HAP-1 (cell line): ENCODE data around the gene WSB2.
"Not testable (repeated sequence)": the region's sequence is repeated elsewhere in the genome, so short reads cannot be mapped to it uniquely, and the experiment has no call there.

Experiments used
- DNase-seq, 2 experiments: peaks; one replicate each; pipeline ENCODE4 v3.0.0-alpha.2; 2016 to 2020; ENCODE audit warnings: low spot score in 2 of 2
- H3K27me3 ChIP-seq: fragments of 250-450 bp; sonication (Bioruptor Pico); 2 replicates; pipeline ENCODE4 v1.5.1; 2020; ENCODE audit warnings: low read depth, mild to moderate bottlenecking, moderate library complexity
- H3K36me3 ChIP-seq: fragments of 250-450 bp; sonication (Bioruptor Pico); replicated peaks from 2 replicates; pipeline ENCODE4 v1.5.1; 2020; ENCODE audit warnings: mild to moderate bottlenecking
- H3K4me1 ChIP-seq: fragments of 250-450 bp; sonication (Bioruptor Pico); 2 replicates; pipeline ENCODE4 v1.5.1; 2020; ENCODE audit warnings: mild to moderate bottlenecking
- H3K4me3 ChIP-seq: fragments of 250-450 bp; sonication (Bioruptor Pico); 2 replicates; pipeline ENCODE4 v1.5.1; 2020; ENCODE audit warnings: mild to moderate bottlenecking, moderate library complexity
- H3K9me3 ChIP-seq: fragments of 250-450 bp; sonication (Bioruptor Pico); 2 replicates; pipeline ENCODE4 v1.5.1; 2020; ENCODE audit warnings: mild to moderate bottlenecking, moderate library complexity
- in situ Hi-C: fragments of 300-500 bp; cut with MboI; formaldehyde crosslinking; loops from 3 replicates; pipeline ENCODE4 v1.14.3; 2020; ENCODE audit warnings: low sequenced_read_pairs, inconsistent platforms, mixed read lengths

Gene WSB2

GRCh38 chr12:118035190-118036041, 25.6 kb downstream of the WSB2 start:
- Histone ChIP-seq H3K4me1 (no peaks in the 10 kb centered on the region), H3K9me3 (no peaks in the 10 kb centered on the region), H3K36me3 (peaks cover 86% of the 10 kb centered on the region), H3K27me3 (no peaks in the 10 kb centered on the region), H3K4me3 (no peak overlapping the region)
- in situ Hi-C loops: no loop called here
- DNase-seq: peak in 1 of 2 experiments; percentile 29

GRCh38 chr12:118034429-118035189, 26.4 kb downstream of the WSB2 start:
- DNase-seq: peak in 1 of 2 experiments; percentile 30
- H3K27me3 ChIP-seq: no peaks in the 10 kb centered on the region

GRCh38 chr12:118033902-118034301, 27.1 kb downstream of the WSB2 start:
- no peak overlapping the region for H3K4me3 ChIP-seq
- in situ Hi-C loops: no loop called here
- no peaks in the 10 kb centered on the region for H3K9me3 ChIP-seq
- H3K4me1 ChIP-seq: no peaks in the 10 kb centered on the region
- DNase-seq: no peak
- peaks cover 95% of the 10 kb centered on the region for H3K36me3 ChIP-seq
- no peaks in the 10 kb centered on the region for H3K27me3 ChIP-seq

More at GRCh38 chr12:118034429-118035189, 26.4 kb downstream of the WSB2 start:
- Histone ChIP-seq H3K4me1 (no peaks in the 10 kb centered on the region), H3K9me3 (no peaks in the 10 kb centered on the region), H3K4me3 (no peak overlapping the region), H3K36me3 (peaks cover 88% of the 10 kb centered on the region)
- in situ Hi-C loops: no loop called here

GRCh38 chr12:118033323-118033722, 27.7 kb downstream of the WSB2 start:
- in situ Hi-C loops: no loop called here
- Histone ChIP-seq H3K27me3 (no peaks in the 10 kb centered on the region), H3K9me3 (no peaks in the 10 kb centered on the region), H3K36me3 (peaks cover 95% of the 10 kb centered on the region), H3K4me1 (no peaks in the 10 kb centered on the region), H3K4me3 (no peak overlapping the region)
- no peak for DNase-seq

GRCh38 chr12:118032188-118032587, 28.8 kb downstream of the WSB2 start:
- no peaks in the 10 kb centered on the region for H3K27me3 ChIP-seq
- peaks cover 95% of the 10 kb centered on the region for H3K36me3 ChIP-seq
- no peaks in the 10 kb centered on the region for H3K4me1 ChIP-seq
- in situ Hi-C loops: no loop called here
- no peak overlapping the region for H3K4me3 ChIP-seq
- no peak for DNase-seq
- no peaks in the 10 kb centered on the region for H3K9me3 ChIP-seq

GRCh38 chr12:118029166-118029565, 31.8 kb downstream of the WSB2 start:
- H3K27me3 ChIP-seq: no peaks in the 10 kb centered on the region
- DNase-seq: no peak
- no peaks in the 10 kb centered on the region for H3K9me3 ChIP-seq
- no peaks in the 10 kb centered on the region for H3K4me1 ChIP-seq
- in situ Hi-C loops: no loop called here
- no peak overlapping the region for H3K4me3 ChIP-seq
- peaks cover 94% of the 10 kb centered on the region for H3K36me3 ChIP-seq

GRCh38 chr12:118025168-118025567, 35.8 kb downstream of the WSB2 start:
- no peaks in the 10 kb centered on the region for H3K27me3 ChIP-seq
- H3K9me3 ChIP-seq: no peaks in the 10 kb centered on the region
- in situ Hi-C loops: no loop called here
- no peak for DNase-seq
- H3K4me1 ChIP-seq: no peaks in the 10 kb centered on the region
- no peak overlapping the region for H3K4me3 ChIP-seq
- peaks cover 88% of the 10 kb centered on the region for H3K36me3 ChIP-seq

- in situ Hi-C loops: no loop called here
- no peak for DNase-seq
Measured at GRCh38 chr12:118023301-118023860, 37.6 kb downstream of the WSB2 start.

GRCh38 chr12:118022728-118023109, 38.3 kb downstream of the WSB2 start:
- no peak for DNase-seq
- Histone ChIP-seq H3K4me3 (no peak overlapping the region), H3K9me3 (no peaks in the 10 kb centered on the region), H3K27me3 (no peaks in the 10 kb centered on the region), H3K4me1 (peaks cover 6% of the 10 kb centered on the region), H3K36me3 (peaks cover 81% of the 10 kb centered on the region)
- in situ Hi-C loops: no loop called here

More at GRCh38 chr12:118023301-118023860, 37.6 kb downstream of the WSB2 start:
- H3K9me3 ChIP-seq: no peaks in the 10 kb centered on the region
- H3K36me3 ChIP-seq: peaks cover 86% of the 10 kb centered on the region
- H3K4me3 ChIP-seq: no peak overlapping the region
- no peaks in the 10 kb centered on the region for H3K4me1 ChIP-seq
- H3K27me3 ChIP-seq: no peaks in the 10 kb centered on the region

GRCh38 chr12:118022097-118022727, 38.8 kb downstream of the WSB2 start:
- H3K9me3 ChIP-seq, H3K27me3 ChIP-seq, in situ Hi-C loops, H3K4me1 ChIP-seq, H3K4me3 ChIP-seq, DNase-seq: not testable (repeated sequence)
- H3K36me3 ChIP-seq: peaks cover 78% of the 10 kb centered on the region

- Histone ChIP-seq H3K36me3 (peaks cover 56% of the 10 kb centered on the region), H3K4me1 (peaks cover 13% of the 10 kb centered on the region), H3K9me3 (no peaks in the 10 kb centered on the region), H3K27me3 (no peaks in the 10 kb centered on the region), H3K4me3 (no peak overlapping the region)
- no peak for DNase-seq
- in situ Hi-C loops: no loop called here
Measured at GRCh38 chr12:118020036-118020435, 40.9 kb downstream of the WSB2 start.

GRCh38 chr12:118017926-118018325, 43.1 kb downstream of the WSB2 start:
- Histone ChIP-seq H3K4me1 (peaks cover 13% of the 10 kb centered on the region), H3K27me3 (no peaks in the 10 kb centered on the region), H3K4me3 (peak overlapping the region; percentile 81; the same call in 1 of the 2 replicates), H3K9me3 (no peaks in the 10 kb centered on the region), H3K36me3 (peaks cover 42% of the 10 kb centered on the region)
- no peak for DNase-seq
- in situ Hi-C loops: loop anchor here (10.0 kb wide), 1 partner anchor 143 kb away; no protein-coding TSS in a partner anchor

- peaks cover 29% of the 10 kb centered on the region for H3K36me3 ChIP-seq
- in situ Hi-C loops: loop anchor here (10.0 kb wide), 1 partner anchor 142 kb away; no protein-coding TSS in a partner anchor
Measured at GRCh38 chr12:118016424-118017264, 44.3 kb downstream of the WSB2 start, which contains the start of gene RFC5. Gene RFC5 (plus strand): TSS chr12:118016703. CDS start chr12:118016828, 125 bp downstream.

More at GRCh38 chr12:118016424-118017264, 44.3 kb downstream of the WSB2 start, which contains the start of gene RFC5:
- Histone ChIP-seq H3K4me1 (peaks cover 13% of the 10 kb centered on the region), H3K27me3 (no peaks in the 10 kb centered on the region), H3K9me3 (no peaks in the 10 kb centered on the region), H3K4me3 (peak within 1 kb of the TSS; percentile 81)
- DNase-seq: peak; percentile 96 to 99
